ENCODE measurements around the gene PANX2. TPM values are rescaled to one million over a fixed set of nuclear protein-coding genes. Genes with fewer than 3 reads are reported as not detected.
A peak's percentile ranks its signal among the peaks of the same experiment; 100 is the strongest.
"Not testable (repeated sequence)": the region's sequence is repeated elsewhere in the genome, so short reads cannot be mapped to it uniquely, and the experiment has no call there.

PANX2 gene
- total and polyA plus RNA-seq, 7 donors, result 0.17 to 3.0 (median 0.36) TPM; not detected in 2

GRCh38 chr22:50165436-50166123, 5.0 kb upstream of the PANX2 start:
- intact Hi-C loops (cut with DNase I), result no loop called here

GRCh38 chr22:50167689-50168489, 2.6 kb upstream of the PANX2 start:
- no peak for TF ChIP-seq POLR2A (IDR thresholded peaks at IDR 0.05)
- no peak for TF ChIP-seq POLR2AphosphoS5 (IDR thresholded peaks at IDR 0.05)
- TF ChIP-seq, protein P1, sequence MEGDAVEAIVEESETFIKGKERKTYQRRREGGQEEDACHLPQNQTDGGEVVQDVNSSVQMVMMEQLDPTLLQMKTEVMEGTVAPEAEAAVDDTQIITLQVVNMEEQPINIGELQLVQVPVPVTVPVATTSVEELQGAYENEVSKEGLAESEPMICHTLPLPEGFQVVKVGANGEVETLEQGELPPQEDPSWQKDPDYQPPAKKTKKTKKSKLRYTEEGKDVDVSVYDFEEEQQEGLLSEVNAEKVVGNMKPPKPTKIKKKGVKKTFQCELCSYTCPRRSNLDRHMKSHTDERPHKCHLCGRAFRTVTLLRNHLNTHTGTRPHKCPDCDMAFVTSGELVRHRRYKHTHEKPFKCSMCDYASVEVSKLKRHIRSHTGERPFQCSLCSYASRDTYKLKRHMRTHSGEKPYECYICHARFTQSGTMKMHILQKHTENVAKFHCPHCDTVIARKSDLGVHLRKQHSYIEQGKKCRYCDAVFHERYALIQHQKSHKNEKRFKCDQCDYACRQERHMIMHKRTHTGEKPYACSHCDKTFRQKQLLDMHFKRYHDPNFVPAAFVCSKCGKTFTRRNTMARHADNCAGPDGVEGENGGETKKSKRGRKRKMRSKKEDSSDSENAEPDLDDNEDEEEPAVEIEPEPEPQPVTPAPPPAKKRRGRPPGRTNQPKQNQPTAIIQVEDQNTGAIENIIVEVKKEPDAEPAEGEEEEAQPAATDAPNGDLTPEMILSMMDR (IDR thresholded peaks at IDR 0.05), result no peak
- no peak for TF ChIP-seq EP300 (IDR thresholded peaks at IDR 0.05)
- Histone ChIP-seq H3K27me3 (peaks cover 17 to 36% (median 24%) of the 10 kb centered on the region in 3 donors), H3K4me3 (no peak overlapping the region), H3K36me3 (no peaks in the 10 kb centered on the region), H3K4me1 (peaks cover 0 to 16% (median 14%) of the 10 kb centered on the region in 4 donors), H3K9me3 (no peaks in the 10 kb centered on the region), H3K27ac (no peak overlapping the region)
- DNase-seq, result peak; percentile 36
- 45 to 66% methylated on average over 11 of the region's 11 CpGs for WGBS, 2 donors
- intact Hi-C loops (cut with DNase I), result no loop called here

More at GRCh38 chr22:50165436-50166123, 5.0 kb upstream of the PANX2 start:
- TF ChIP-seq POLR2AphosphoS5 (IDR thresholded peaks at IDR 0.05) (no peak), EP300 (IDR thresholded peaks at IDR 0.05) (no peak), POLR2A (IDR thresholded peaks at IDR 0.05) (no peak)
- TF ChIP-seq, protein P1 (IDR thresholded peaks at IDR 0.05), result no peak
- Histone ChIP-seq H3K4me3 (no peak overlapping the region), H3K4me1 (peaks cover 0 to 10% (median 9%) of the 10 kb centered on the region in 4 donors), H3K36me3 (no peaks in the 10 kb centered on the region), H3K27me3 (peaks cover 8 to 18% (median 11%) of the 10 kb centered on the region in 3 donors), H3K27ac (no peak overlapping the region), H3K9me3 (no peaks in the 10 kb centered on the region)
- peak; percentile 52 for DNase-seq
- 94 to 96% methylated on average over 28 of the region's 28 CpGs for WGBS, 2 donors

DNA sequence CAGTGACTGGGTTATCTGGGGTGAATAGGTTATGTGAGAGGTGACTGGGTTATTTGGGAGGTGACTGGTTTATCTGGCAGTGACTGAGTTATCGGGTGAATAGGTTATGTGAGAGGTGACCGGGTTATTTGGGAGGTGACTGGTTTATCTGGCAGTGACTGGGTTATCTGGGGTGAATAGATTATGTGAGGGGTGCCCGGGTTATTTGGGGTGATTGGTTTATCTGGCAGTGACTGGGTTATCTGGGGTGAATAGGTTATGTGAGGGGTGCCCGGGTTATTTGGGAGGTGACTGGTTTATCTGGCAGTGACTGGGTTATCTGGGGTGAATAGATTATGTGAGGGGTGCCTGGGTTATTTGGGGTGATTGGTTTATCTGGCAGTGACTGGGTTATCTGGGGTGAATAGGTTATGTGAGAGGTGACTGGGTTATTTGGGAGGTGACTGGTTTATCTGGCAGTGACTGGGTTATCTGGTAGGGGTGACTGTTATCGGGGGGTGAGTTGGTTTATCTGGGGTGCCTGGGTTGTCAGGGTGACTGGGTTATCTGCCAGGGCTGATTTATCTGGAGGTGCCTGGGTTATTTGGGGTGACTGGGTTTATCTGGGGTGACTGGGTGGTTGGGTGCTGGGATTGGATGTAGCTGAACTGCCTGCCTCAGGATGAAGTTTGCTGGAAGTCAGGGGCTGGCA, 1.9 kb upstream of the PANX2 start:
- peaks cover 0 to 16% (median 14%) of the 10 kb centered on the region in 4 donors for H3K4me1 ChIP-seq
- intact Hi-C loops (cut with DNase I); H3K36me3 ChIP-seq; H3K9me3 ChIP-seq; H3K27ac ChIP-seq; H3K4me3 ChIP-seq: not testable (repeated sequence)
- H3K27me3 ChIP-seq, result peaks cover 17 to 43% (median 28%) of the 10 kb centered on the region in 3 donors
- WGBS, 2 donors, result 66 to 86% methylated on average over 5 of the region's 5 CpGs
- peak; percentile 40 for DNase-seq

- DNase-seq, result peak; percentile 56
- H3K36me3 ChIP-seq, result no peaks in the 10 kb centered on the region
- peaks cover 0 to 16% (median 14%) of the 10 kb centered on the region in 4 donors for H3K4me1 ChIP-seq
- H3K27ac ChIP-seq, result no peak overlapping the region
- intact Hi-C loops (cut with DNase I), result no loop called here
- peak overlapping the region in 3 of 4 donors; percentile 44 to 56 (median 53) for H3K4me3 ChIP-seq
- WGBS, 2 donors, result 9 to 13% methylated on average over 36 of the region's 36 CpGs
- no peak for TF ChIP-seq EP300 (IDR thresholded peaks at IDR 0.05)
- no peak for TF ChIP-seq POLR2AphosphoS5 (IDR thresholded peaks at IDR 0.05)
- TF ChIP-seq, protein P1 (IDR thresholded peaks at IDR 0.05), result no peak
- no peak for TF ChIP-seq POLR2A (IDR thresholded peaks at IDR 0.05)
- H3K27me3 ChIP-seq, result peaks cover 17 to 50% (median 33%) of the 10 kb centered on the region in 3 donors
- H3K9me3 ChIP-seq, result no peaks in the 10 kb centered on the region
Observed at GRCh38 chr22:50169181-50169759, 1.3 kb upstream of the PANX2 start.

Measured in sigmoid colon (tissue), 7 donors.